ENCODE measurements around the gene GATM. TPM values are rescaled to one million over a fixed set of nuclear protein-coding genes. Genes with fewer than 3 reads are reported as not detected.
A peak's percentile ranks its signal among the peaks of the same experiment; 100 is the strongest.
"Not testable (repeated sequence)": the region's sequence is repeated elsewhere in the genome, so short reads cannot be mapped to it uniquely, and the experiment has no call there.

Gene GATM
- total RNA-seq, 1 experiment from 2014 or later, result 9.5 TPM

GRCh38 chr15:45319472-45320214, 58.7 kb downstream of the GATM start:
- ChIA-PET CTCF (no interaction called here), POLR2A (ENCODE audit: low non-redundant PET) (no interaction called here)
- TF ChIP-seq EZH2 (IDR thresholded peaks at IDR 0.05; ENCODE audit: borderline replicate concordance, low read depth, low read length, poor library complexity, severe bottlenecking), result no peak
- TF ChIP-seq, protein P1, sequence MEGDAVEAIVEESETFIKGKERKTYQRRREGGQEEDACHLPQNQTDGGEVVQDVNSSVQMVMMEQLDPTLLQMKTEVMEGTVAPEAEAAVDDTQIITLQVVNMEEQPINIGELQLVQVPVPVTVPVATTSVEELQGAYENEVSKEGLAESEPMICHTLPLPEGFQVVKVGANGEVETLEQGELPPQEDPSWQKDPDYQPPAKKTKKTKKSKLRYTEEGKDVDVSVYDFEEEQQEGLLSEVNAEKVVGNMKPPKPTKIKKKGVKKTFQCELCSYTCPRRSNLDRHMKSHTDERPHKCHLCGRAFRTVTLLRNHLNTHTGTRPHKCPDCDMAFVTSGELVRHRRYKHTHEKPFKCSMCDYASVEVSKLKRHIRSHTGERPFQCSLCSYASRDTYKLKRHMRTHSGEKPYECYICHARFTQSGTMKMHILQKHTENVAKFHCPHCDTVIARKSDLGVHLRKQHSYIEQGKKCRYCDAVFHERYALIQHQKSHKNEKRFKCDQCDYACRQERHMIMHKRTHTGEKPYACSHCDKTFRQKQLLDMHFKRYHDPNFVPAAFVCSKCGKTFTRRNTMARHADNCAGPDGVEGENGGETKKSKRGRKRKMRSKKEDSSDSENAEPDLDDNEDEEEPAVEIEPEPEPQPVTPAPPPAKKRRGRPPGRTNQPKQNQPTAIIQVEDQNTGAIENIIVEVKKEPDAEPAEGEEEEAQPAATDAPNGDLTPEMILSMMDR (conservative IDR thresholded peaks at IDR 0.05; ENCODE audit: low read depth, low read length), result no peak
- H3K9me3 ChIP-seq (ENCODE audit: low read depth, low read length, poor library complexity, severe bottlenecking), result no peaks in the 10 kb centered on the region
- no peaks in the 10 kb centered on the region for H3K36me3 ChIP-seq (ENCODE audit: insufficient read depth, low read length, poor library complexity, severe bottlenecking)
- intact Hi-C loops (cut with micrococcal nuclease; ENCODE audit: unreplicated experiment), result no loop called here
- no peaks in the 10 kb centered on the region for H3K27me3 ChIP-seq (replicated peaks; ENCODE audit: insufficient read depth, low read depth, low read length, poor library complexity)
- no peaks in the 10 kb centered on the region for H3K4me1 ChIP-seq (ENCODE audit: insufficient read depth, low read length, poor library complexity, severe bottlenecking)
- no TSS peak for BruUV-seq (replicated peaks)
- no peak for DNase-seq (ENCODE audit: low spot score)
- no peak overlapping the region for H3K4me3 ChIP-seq (ENCODE audit: low read depth, low read length, poor library complexity, severe bottlenecking)
- no peak overlapping the region for H3K27ac ChIP-seq (ENCODE audit: low read depth, low read length, poor library complexity, severe bottlenecking)

DNA sequence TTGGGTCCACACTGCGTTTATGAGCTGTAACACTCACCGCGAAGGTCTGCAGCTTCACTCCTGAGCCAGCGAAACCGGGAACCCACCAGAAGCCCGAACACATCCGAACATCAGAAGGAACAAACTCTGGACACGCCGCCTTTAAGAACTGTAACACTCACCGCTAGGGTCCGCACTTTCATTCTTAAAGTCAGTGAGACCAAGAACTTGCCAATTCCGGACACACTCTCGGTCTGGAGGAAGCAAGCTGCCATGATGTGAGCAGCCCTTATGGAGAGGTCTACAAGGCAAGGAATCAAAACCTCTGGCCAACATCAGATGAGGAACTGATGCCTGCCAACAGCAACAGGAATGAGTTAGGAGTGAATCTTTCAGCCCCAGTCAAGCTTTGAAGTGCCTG, 63.4 kb downstream of the GATM start:
- CTCF ChIA-PET, result interaction anchor here (0.5 to 1.1 kb wide), 4 partner anchors 13 to 238 kb away, joined by 3 to 10 read pairs (median 5); no protein-coding TSS in a partner anchor
- Histone ChIP-seq H3K27me3 (replicated peaks; ENCODE audit: insufficient read depth, low read depth, low read length, poor library complexity) (no peaks in the 10 kb centered on the region), H3K27ac (ENCODE audit: low read depth, low read length, poor library complexity, severe bottlenecking) (no peak overlapping the region), H3K4me1 (ENCODE audit: insufficient read depth, low read length, poor library complexity, severe bottlenecking) (no peaks in the 10 kb centered on the region), H3K4me3 (ENCODE audit: low read depth, low read length, poor library complexity, severe bottlenecking) (no peak overlapping the region), H3K9me3 (ENCODE audit: low read depth, low read length, poor library complexity, severe bottlenecking) (no peaks in the 10 kb centered on the region), H3K36me3 (ENCODE audit: insufficient read depth, low read length, poor library complexity, severe bottlenecking) (no peaks in the 10 kb centered on the region)
- DNase-seq (ENCODE audit: low spot score), result peak; percentile 72
- POLR2A ChIA-PET (ENCODE audit: low non-redundant PET), result no interaction called here
- intact Hi-C loops (cut with micrococcal nuclease; ENCODE audit: unreplicated experiment), result no loop called here
- TF ChIP-seq EZH2 (IDR thresholded peaks at IDR 0.05; ENCODE audit: borderline replicate concordance, low read depth, low read length, poor library complexity, severe bottlenecking), result no peak
- TF ChIP-seq, protein P1 (conservative IDR thresholded peaks at IDR 0.05; ENCODE audit: low read depth, low read length), result peak; percentile 58
- no TSS peak for BruUV-seq (replicated peaks)

GRCh38 chr15:45314117-45314516, 64.2 kb downstream of the GATM start:
- intact Hi-C loops (cut with micrococcal nuclease; ENCODE audit: unreplicated experiment); H3K27ac ChIP-seq (ENCODE audit: low read depth, low read length, poor library complexity, severe bottlenecking); H3K9me3 ChIP-seq (ENCODE audit: low read depth, low read length, poor library complexity, severe bottlenecking); DNase-seq (ENCODE audit: low spot score); H3K36me3 ChIP-seq (ENCODE audit: insufficient read depth, low read length, poor library complexity, severe bottlenecking); CTCF ChIA-PET; BruUV-seq (replicated peaks); H3K4me1 ChIP-seq (ENCODE audit: insufficient read depth, low read length, poor library complexity, severe bottlenecking); POLR2A ChIA-PET (ENCODE audit: low non-redundant PET); H3K27me3 ChIP-seq (replicated peaks; ENCODE audit: insufficient read depth, low read depth, low read length, poor library complexity); H3K4me3 ChIP-seq (ENCODE audit: low read depth, low read length, poor library complexity, severe bottlenecking): not testable (repeated sequence)

Other genes starting within 250 kb of the GATM start
- 0.95 and 1.1 TPM in 2 replicates for gene DUOXA1, start 248.7 kb downstream of the GATM start, total RNA-seq (2021)
- gene DUOX1, start 248.6 kb downstream of the GATM start, total RNA-seq (2021), result 1.4 and 1.7 TPM in 2 replicates
- 42.9 and 43.2 TPM in 2 replicates for gene SHF, start 190.6 kb downstream of the GATM start, total RNA-seq (2021)
- gene SLC28A2, start 126.3 kb downstream of the GATM start, total RNA-seq (2021), result not detected in 2 replicates
- gene SLC30A4, start 144.2 kb upstream of the GATM start, total RNA-seq (2021), result 0.94 and 1.1 TPM in 2 replicates
- gene BLOC1S6, start 208.8 kb upstream of the GATM start, total RNA-seq (2021), result 51.7 and 55.6 TPM in 2 replicates